ENCODE data around the gene UBR2.
"Not testable (repeated sequence)": the region's sequence is repeated elsewhere in the genome, so short reads cannot be mapped to it uniquely, and the experiment has no call there.

UBR2 gene

DNA sequence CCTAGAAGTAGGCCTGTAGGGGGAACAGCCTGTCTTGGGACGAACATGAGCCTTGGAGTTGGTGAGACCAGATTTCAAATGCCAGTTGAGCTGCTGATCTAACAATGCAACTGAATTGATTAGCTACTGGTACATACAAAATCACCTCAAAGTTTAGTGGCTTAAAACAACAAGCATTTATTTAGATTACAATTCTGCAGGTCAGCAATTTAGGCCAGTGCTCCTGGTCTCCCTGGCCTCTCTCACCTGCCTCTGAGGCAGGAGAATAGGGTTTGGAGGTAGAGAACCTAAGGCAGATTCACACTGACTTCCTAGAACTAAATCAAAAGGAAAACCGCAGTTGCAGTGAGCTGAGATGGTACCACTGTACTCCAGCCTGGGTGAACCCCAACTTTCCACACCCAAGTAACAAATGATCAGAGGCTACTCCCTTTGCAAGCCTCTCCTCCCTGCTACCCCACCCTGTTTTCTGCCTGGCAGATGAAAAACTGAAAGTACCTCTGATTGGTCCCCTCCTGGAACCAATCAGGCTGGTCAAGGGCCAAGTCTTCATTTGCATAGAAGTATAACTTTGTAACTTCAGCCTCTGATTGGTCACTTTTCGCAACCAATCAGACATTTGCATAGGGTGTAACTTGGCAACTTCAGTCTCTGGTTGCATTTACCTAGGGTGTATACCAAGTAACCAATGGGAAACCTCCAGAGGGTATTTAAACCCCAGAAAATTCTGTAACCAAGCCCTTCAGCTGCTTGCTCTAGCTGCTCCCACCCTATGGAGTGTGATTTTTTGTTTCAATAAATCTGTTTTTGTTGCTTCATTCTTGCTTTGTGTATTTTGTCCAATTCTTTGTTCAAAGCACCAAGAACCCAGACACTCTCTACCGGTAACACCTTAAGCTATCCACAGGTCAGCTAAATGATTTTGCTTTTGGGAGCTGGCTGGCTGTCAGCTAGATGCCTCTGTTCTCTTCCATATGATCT is 8.1 kb upstream of the UBR2 start:
- peak; percentile 27 for DNase-seq (ENCODE audit: low read depth)

DNA sequence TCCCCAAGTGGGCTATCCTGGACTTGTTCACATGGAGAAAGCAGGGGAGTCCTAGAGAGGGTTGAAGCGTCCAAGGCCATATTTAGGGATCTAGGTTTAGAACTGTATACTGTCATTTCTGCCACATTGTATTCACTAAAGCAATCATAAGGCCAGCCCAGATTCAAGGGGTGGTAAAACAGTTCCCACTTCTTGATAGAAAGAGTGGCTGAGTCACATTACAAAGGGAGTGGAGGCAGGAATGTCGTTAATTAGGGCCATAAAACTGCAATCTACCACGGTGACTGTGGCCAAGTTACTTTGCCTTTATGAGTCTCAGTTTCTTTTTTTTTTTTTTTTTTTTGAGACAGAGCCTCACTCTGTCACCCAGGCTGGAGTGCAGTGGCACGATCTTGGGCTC is 7.4 kb upstream of the UBR2 start:
- DNase-seq (ENCODE audit: low read depth), result no peak

DNA sequence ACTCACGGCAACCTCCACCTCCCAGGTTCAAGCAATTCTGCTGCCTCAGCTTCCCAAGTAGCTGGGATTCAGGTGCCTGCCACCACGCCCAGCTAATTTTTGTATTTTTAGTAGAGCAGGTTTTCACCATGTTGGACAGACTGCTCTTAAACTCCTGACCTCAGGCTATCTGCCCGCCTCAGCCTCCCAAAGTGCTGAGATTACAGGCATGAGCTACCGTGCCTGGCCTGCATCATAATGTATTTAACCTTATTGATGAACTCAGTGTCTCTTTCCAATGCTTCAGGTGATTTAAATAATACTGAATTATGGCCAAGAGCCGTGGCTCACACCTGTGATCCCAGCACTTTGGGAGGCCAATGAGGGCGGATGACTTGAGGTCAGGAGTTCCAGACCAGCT is 4.6 kb upstream of the UBR2 start:
- DNase-seq (ENCODE audit: low read depth), result not testable (repeated sequence)

DNA sequence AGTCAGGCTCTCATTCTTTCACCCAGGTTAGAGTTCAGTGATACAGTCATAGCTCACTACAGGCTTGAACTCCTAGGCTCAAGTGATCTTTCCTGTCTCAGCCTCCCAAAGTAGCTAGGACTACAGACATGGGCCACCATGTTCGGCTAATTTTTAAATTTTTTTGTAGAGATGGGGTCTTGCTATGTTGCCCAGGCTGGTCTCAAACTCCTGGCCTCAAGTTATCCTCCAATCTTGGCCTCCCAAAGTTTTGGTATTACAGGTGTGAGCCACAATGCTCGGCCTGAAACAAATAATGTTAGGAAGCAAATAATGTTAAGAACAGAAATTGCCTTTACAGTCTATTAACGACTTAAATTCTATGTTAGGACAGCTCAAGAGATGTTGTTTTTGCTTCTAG is 1.8 kb upstream of the UBR2 start:
- no peak for DNase-seq (ENCODE audit: low read depth)

DNA sequence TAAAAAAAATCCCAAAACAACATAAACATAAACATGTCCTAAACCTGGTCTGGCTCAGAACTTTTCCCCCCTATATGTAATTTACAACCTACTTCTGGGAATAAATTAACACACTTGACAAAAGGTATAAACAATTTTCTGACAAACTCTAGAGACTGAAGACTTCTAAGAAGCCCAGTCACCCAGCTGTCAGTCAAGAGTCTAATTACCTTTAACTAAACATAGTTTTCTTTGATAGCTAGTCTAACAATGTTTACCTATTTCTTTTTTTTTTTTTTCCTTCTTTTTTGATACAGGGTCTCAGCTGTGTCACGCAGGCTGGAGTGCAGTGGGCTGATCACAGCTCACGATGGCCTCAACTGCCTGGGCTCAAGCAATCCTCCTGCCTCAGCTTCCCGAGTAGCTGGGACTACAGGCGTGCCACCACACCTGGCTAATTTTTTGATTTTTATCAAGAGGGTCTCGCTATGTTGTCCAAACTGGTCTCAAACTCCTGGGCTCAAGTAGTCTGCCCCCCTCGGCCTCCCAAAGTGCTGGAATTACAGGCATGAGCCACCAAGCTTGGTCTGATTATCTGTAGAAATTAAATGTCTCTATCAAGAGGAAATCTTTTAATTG is 932 bp upstream of the UBR2 start:
- no peak for DNase-seq (ENCODE audit: low read depth)

- no peak for DNase-seq (ENCODE audit: low read depth)
Observed at GRCh38 chr6:42564506-42564825, 637 bp downstream of the UBR2 start.

DNA sequence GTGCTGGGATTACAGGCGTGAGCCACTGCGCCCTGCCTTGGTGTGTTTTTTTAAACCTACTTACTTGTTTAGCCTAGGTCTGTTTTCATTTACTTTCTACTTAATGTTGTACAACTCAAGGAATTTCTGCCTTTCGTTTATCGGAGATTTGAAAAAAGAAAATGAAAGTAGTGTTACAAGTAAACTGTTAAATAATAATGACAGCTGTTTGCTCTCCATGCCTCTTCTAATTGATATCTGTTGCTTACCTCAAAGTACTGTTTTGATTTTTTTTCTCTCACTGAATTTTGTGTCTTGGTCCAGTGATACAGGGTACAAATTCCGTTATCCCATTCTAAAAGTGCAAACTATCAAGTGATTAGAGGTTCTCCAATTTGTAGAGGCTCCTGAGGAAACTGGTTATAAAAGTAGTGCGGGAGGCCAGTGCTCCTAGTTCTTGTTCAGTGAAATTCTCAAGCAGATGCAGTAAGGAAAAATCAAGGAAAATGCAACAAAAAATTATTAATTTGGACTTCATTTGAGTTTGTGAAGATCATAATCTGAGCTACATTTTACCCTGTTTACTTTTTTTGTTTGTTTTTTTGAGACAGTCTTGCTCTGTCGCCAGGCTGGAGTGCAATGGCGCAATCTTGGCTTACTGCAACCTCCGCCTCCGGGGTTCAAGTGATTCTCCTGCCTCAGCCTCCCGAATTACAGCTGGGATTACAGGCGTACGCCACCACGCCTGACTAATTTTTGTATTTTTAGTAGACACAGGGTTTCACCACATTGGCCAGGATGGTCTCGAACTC is 2.2 kb downstream of the UBR2 start:
- DNase-seq (ENCODE audit: low read depth), result no peak

- DNase-seq (ENCODE audit: low read depth), result no peak
Observed at GRCh38 chr6:42566614-42567208, 2.9 kb downstream of the UBR2 start.

DNA sequence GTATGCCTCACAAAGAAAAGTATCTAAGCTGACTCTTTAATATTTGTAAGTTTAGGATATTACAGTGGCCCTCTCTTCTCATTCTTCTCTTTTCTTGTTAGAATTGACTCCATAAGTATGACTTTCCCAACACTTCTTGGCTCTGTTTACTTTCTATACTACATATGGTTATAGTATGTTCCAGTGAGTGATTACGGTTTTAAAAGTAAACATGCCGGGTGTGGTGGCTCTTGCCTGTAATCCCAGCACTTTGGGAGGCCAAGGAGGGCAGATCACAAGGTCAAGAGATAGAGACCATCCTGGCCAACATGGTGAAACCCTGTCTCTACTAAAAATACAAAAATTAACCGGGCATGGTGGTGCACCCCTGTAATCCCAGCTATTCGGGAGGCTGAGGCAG is 3.4 kb downstream of the UBR2 start:
- DNase-seq (ENCODE audit: low read depth), result not testable (repeated sequence)

DNA sequence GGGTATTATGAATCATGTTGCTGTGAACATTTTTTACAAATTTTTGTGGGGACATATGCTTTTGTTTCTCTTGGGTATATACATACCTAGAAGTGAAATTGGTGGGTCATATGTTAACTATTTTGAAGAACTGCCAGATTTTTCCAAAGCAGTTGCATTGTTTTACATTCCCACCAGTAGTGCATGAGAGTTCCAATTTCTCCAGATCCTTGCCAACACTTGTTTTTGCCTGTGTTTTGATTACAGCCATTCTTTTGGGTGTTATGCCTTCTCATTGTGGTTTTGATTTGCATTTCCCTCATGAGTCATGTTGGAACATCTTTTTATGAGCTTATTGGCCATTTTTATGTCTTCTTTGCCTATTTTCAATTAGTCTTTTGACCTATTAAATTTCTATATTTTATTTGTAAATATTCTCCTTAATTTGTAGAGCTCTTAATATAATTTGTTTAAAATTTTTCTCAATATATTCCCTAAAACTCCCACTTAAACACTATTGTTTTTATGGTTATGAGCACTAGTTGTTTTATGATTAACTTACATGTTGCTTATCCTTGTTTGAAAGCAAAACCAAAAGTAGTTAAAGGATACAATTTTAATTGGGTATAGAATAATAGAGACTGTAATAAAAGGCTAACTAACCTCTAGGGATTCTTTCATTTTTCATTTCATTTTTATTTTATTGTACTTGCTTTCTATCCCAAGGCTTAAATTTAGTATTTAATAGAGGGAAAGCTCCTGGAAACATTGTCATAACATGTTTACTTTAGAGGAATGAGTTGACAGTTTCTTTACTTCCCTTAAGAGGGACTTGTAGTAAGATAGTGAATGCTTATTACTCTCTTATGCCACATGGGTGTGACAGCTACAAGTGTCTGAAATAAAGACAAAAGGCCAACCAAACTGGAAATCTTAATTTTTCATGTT is 5.5 kb downstream of the UBR2 start:
- DNase-seq (ENCODE audit: low read depth), result peak; percentile 95

GRCh38 chr6:42571611-42572342 is 7.9 kb downstream of the UBR2 start:
- DNase-seq (ENCODE audit: low read depth), result no peak

GRCh38 chr6:42572523-42572922 is 8.7 kb downstream of the UBR2 start:
- no peak for DNase-seq (ENCODE audit: low read depth)

DNA sequence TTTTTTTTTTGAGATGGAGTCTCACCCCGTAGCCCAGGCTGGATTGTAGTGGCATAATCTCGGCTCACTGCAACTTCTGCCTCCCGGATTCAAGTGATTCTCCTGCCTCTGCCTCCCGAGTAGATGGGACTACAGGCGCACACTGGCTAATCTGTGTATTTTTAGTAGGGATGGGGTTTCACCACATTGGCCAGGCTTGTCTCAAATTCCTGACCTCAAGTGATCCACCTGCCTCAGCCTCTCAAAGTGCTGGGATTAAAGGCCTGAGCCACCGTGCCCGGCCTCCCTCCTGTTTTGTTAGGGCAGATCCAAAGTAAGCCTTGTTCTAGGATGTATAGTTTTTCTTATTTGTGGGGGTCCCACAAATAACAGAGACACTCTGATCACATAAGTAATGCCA is 12.7 kb downstream of the UBR2 start:
- not testable (repeated sequence) for DNase-seq (ENCODE audit: low read depth)

GRCh38 chr6:42598300-42598699 is 34.5 kb downstream of the UBR2 start:
- no peak for DNase-seq (ENCODE audit: low read depth)

GRCh38 chr6:42599558-42599957 is 35.7 kb downstream of the UBR2 start:
- peak; percentile 22 for DNase-seq (ENCODE audit: low read depth)

- DNase-seq (ENCODE audit: low read depth), result peak; percentile 17
Observed at GRCh38 chr6:42604150-42604549, 40.3 kb downstream of the UBR2 start.

DNA sequence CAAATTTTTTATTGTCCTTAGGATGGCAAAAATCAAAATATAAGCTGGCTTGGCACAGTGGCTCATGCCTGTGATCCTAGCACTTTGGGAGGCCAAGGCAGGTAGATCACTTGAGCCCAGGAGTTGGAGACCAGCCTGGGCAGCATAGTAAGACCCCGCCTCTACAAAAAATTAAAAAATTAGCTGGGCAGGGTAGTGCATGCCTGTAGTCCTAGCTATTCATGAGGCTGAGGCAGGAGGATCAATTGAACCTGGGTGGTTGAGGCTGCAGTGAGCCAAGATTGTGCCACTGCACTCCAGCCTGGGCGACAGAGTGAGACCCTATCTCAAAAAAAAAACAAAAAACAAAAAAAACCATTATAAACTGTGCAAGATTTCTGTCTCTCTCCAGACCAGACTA is 40.9 kb downstream of the UBR2 start:
- DNase-seq (ENCODE audit: low read depth), result not testable (repeated sequence)

GRCh38 chr6:42610416-42610815 is 46.6 kb downstream of the UBR2 start:
- no peak for DNase-seq (ENCODE audit: low read depth)

- no peak for DNase-seq (ENCODE audit: low read depth)
Observed at GRCh38 chr6:42615518-42615917, 51.7 kb downstream of the UBR2 start.

DNA sequence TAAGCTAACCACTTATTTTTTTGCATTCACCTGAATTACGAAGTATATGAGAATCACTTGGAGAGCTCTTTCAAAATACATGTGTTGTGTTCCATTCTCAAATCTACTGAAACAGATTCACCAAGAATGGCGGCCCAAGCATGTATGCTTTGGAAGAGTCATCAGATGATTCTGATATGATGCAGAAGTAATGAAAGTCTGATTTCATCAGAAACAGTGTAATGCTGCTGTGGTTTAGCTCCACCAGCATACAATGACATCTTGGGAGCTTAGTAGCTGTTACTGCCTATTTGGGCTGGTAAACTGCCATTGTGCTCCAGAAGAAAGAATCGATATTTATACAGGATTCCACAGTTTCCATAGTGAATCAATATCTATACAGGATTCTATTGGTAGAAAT is 52.9 kb downstream of the UBR2 start:
- peak; percentile 10 for DNase-seq (ENCODE audit: low read depth)

DNA sequence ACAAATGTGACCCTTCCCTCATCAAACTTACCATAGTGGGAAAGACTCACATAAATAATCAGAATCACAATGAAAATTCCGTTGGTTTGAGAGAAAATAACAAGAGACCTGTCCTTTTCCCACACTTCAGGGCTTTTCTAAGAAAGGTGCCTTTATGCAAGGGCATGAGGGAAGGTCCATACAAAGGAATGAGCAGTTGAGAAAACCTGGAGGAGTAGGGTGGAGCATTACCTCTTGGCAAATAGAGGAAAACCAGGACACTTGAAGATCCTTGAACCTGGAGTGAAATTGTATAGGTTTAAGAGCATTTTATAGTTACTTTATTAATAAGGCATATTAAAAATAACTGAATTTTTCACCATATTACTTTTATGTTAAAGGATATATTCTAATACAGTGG is 54.3 kb downstream of the UBR2 start:
- no peak for DNase-seq (ENCODE audit: low read depth)
